ENCODE measurements around the gene RBL2.

Gene RBL2

GRCh38 chr16:53494636-53495035 lies 60.4 kb downstream of the RBL2 start:
- Histone ChIP-seq H3K79me2 (ENCODE audit: control insufficient read depth, insufficient read depth, low read length) (no peaks in the 10 kb centered on the region), H3K79me1 (ENCODE audit: low read length) (no peaks in the 10 kb centered on the region), H2BK5ac (ENCODE audit: low read length) (no peak overlapping the region), H2BK15ac (replicated peaks; ENCODE audit: low read depth) (no peak overlapping the region), H2AK5ac (ENCODE audit: low read length) (no peak overlapping the region), H4K8ac (ENCODE audit: low read depth, low read length) (no peak overlapping the region), H3K36me3 (ENCODE audit: control insufficient read depth, insufficient read depth, low read length) (no peaks in the 10 kb centered on the region), H3K4me2 (ENCODE audit: low read length) (no peak overlapping the region), H2BK120ac (ENCODE audit: low read depth, low read length) (no peak overlapping the region), H3K56ac (ENCODE audit: low read length) (no peak overlapping the region), H3K9ac (ENCODE audit: low read length) (no peak overlapping the region), H3K4me1 (ENCODE audit: control insufficient read depth, low read depth, low read length) (no peaks in the 10 kb centered on the region), H3K23ac (ENCODE audit: low read length) (no peak overlapping the region), H3K4me3 (ENCODE audit: low read length) (no peak overlapping the region), H3K18ac (ENCODE audit: low read length) (no peak overlapping the region), H4K5ac (ENCODE audit: low read length) (no peak overlapping the region), H3K4ac (ENCODE audit: low read depth, low read length) (no peak overlapping the region), H3K27me3 (ENCODE audit: insufficient read depth, low read length, poor library complexity) (no peaks in the 10 kb centered on the region), H3K27ac (ENCODE audit: low read depth, low read length) (no peak overlapping the region)
- no CpG with 5 or more reads among the region's 6 CpGs for WGBS (ENCODE audit: extremely low coverage, insufficient coverage, low lambda C conversion rate)
- DNase-seq, result no peak

DNA sequence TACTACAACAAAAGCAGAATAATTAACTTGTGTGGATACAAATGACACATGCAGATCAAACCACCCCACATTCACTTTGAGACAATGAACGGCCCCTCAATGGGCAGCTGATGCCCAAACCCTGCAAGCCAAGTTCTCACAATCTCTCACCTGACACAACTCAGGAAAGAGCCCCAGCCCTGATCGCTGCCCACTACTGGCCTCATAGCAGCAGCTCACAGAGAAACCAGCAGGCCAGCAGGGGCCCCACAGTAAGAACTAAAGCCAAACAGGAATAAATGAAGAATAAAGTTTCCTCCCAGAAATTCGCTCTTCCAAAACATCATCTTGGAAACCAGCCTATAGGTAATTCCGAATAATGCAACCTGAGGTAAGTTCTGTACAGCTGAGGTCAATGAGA lies 61.1 kb downstream of the RBL2 start:
- Histone ChIP-seq H3K79me2 (ENCODE audit: control insufficient read depth, insufficient read depth, low read length) (no peaks in the 10 kb centered on the region), H4K8ac (ENCODE audit: low read depth, low read length) (no peak overlapping the region), H3K4ac (ENCODE audit: low read depth, low read length) (no peak overlapping the region), H3K4me1 (ENCODE audit: control insufficient read depth, low read depth, low read length) (no peaks in the 10 kb centered on the region), H3K23ac (ENCODE audit: low read length) (no peak overlapping the region), H4K5ac (ENCODE audit: low read length) (no peak overlapping the region), H3K4me2 (ENCODE audit: low read length) (no peak overlapping the region), H2BK120ac (ENCODE audit: low read depth, low read length) (no peak overlapping the region), H2BK15ac (replicated peaks; ENCODE audit: low read depth) (no peak overlapping the region), H3K79me1 (ENCODE audit: low read length) (no peaks in the 10 kb centered on the region), H3K27me3 (ENCODE audit: insufficient read depth, low read length, poor library complexity) (no peaks in the 10 kb centered on the region), H2AK5ac (ENCODE audit: low read length) (no peak overlapping the region), H3K56ac (ENCODE audit: low read length) (no peak overlapping the region), H3K36me3 (ENCODE audit: control insufficient read depth, insufficient read depth, low read length) (no peaks in the 10 kb centered on the region), H3K18ac (ENCODE audit: low read length) (no peak overlapping the region), H3K4me3 (ENCODE audit: low read length) (no peak overlapping the region), H2BK5ac (ENCODE audit: low read length) (no peak overlapping the region), H3K27ac (ENCODE audit: low read depth, low read length) (no peak overlapping the region), H3K9ac (ENCODE audit: low read length) (no peak overlapping the region)
- WGBS (ENCODE audit: extremely low coverage, insufficient coverage, low lambda C conversion rate), result no CpG with 5 or more reads among the region's 4 CpGs
- peak; percentile 43 for DNase-seq

- no peak overlapping the region for H2BK120ac ChIP-seq (ENCODE audit: low read depth, low read length)
- H3K4me2 ChIP-seq (ENCODE audit: low read length), result no peak overlapping the region
- H3K79me1 ChIP-seq (ENCODE audit: low read length), result peaks cover 5% of the 10 kb centered on the region
- H4K8ac ChIP-seq (ENCODE audit: low read depth, low read length), result no peak overlapping the region
- no peak overlapping the region for H3K23ac ChIP-seq (ENCODE audit: low read length)
- peaks cover 4% of the 10 kb centered on the region for H3K79me2 ChIP-seq (ENCODE audit: control insufficient read depth, insufficient read depth, low read length)
- H3K36me3 ChIP-seq (ENCODE audit: control insufficient read depth, insufficient read depth, low read length), result no peaks in the 10 kb centered on the region
- no peak overlapping the region for H3K4ac ChIP-seq (ENCODE audit: low read depth, low read length)
- H3K4me1 ChIP-seq (ENCODE audit: control insufficient read depth, low read depth, low read length), result peaks cover 7% of the 10 kb centered on the region
- H3K4me3 ChIP-seq (ENCODE audit: low read length), result no peak overlapping the region
- WGBS (ENCODE audit: extremely low coverage, insufficient coverage, low lambda C conversion rate), result no CpG with 5 or more reads among the region's 4 CpGs
- H2BK5ac ChIP-seq (ENCODE audit: low read length), result no peak overlapping the region
- no peak overlapping the region for H3K27ac ChIP-seq (ENCODE audit: low read depth, low read length)
- no peak overlapping the region for H3K56ac ChIP-seq (ENCODE audit: low read length)
- H3K9ac ChIP-seq (ENCODE audit: low read length), result no peak overlapping the region
- H4K5ac ChIP-seq (ENCODE audit: low read length), result no peak overlapping the region
- no peak overlapping the region for H2BK15ac ChIP-seq (replicated peaks; ENCODE audit: low read depth)
- H2AK5ac ChIP-seq (ENCODE audit: low read length), result no peak overlapping the region
- DNase-seq, result no peak
- H3K18ac ChIP-seq (ENCODE audit: low read length), result no peak overlapping the region
- no peaks in the 10 kb centered on the region for H3K27me3 ChIP-seq (ENCODE audit: insufficient read depth, low read length, poor library complexity)
Observed at GRCh38 chr16:53498984-53499383, 64.7 kb downstream of the RBL2 start.

DNA sequence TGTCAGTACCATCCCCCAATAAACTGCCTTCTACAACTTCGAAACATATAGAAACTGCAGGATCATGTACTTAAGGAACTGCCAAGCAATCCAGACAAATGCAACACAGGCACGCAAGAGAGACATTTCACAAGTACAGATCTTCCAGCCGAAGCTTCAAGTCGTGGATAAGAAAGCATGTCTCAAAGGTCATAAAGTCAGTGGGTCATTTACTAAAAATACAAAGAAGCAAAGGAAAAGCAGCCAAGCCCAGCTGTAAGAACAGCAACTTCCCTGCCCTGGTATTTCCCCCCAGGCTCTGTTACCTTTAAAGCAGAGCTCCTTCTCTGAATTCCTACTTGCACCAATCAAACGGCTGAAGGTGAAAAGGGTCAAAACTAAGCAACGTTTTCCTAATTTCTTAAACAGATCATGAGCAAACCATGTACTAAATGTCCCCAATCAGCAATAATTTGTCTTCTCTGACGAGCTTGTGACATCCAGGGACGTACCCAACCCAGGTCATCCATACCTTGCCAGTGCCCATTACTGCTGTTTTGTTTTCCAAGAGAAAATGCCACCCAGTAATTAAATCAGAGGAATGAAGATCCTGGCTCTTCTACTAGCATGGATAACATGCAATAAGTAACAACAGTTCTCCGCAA lies 67.1 kb downstream of the RBL2 start:
- WGBS (ENCODE audit: extremely low coverage, insufficient coverage, low lambda C conversion rate), result no CpG with 5 or more reads among the region's 9 CpGs
- Histone ChIP-seq H3K9ac (ENCODE audit: low read length) (peak overlapping the region; percentile 29), H3K79me1 (ENCODE audit: low read length) (peaks cover 5% of the 10 kb centered on the region), H2BK15ac (replicated peaks; ENCODE audit: low read depth) (no peak overlapping the region), H3K18ac (ENCODE audit: low read length) (no peak overlapping the region), H2AK5ac (ENCODE audit: low read length) (no peak overlapping the region), H3K27me3 (ENCODE audit: insufficient read depth, low read length, poor library complexity) (no peaks in the 10 kb centered on the region), H3K4ac (ENCODE audit: low read depth, low read length) (no peak overlapping the region), H3K27ac (ENCODE audit: low read depth, low read length) (no peak overlapping the region), H3K23ac (ENCODE audit: low read length) (no peak overlapping the region), H4K8ac (ENCODE audit: low read depth, low read length) (no peak overlapping the region), H3K4me2 (ENCODE audit: low read length) (peak overlapping the region; percentile 21), H2BK120ac (ENCODE audit: low read depth, low read length) (no peak overlapping the region), H3K4me3 (ENCODE audit: low read length) (no peak overlapping the region), H3K56ac (ENCODE audit: low read length) (no peak overlapping the region), H4K5ac (ENCODE audit: low read length) (no peak overlapping the region), H3K4me1 (ENCODE audit: control insufficient read depth, low read depth, low read length) (peaks cover 14% of the 10 kb centered on the region), H2BK5ac (ENCODE audit: low read length) (no peak overlapping the region), H3K79me2 (ENCODE audit: control insufficient read depth, insufficient read depth, low read length) (peaks cover 4% of the 10 kb centered on the region), H3K36me3 (ENCODE audit: control insufficient read depth, insufficient read depth, low read length) (no peaks in the 10 kb centered on the region)
- DNase-seq, result peak; percentile 69

DNA sequence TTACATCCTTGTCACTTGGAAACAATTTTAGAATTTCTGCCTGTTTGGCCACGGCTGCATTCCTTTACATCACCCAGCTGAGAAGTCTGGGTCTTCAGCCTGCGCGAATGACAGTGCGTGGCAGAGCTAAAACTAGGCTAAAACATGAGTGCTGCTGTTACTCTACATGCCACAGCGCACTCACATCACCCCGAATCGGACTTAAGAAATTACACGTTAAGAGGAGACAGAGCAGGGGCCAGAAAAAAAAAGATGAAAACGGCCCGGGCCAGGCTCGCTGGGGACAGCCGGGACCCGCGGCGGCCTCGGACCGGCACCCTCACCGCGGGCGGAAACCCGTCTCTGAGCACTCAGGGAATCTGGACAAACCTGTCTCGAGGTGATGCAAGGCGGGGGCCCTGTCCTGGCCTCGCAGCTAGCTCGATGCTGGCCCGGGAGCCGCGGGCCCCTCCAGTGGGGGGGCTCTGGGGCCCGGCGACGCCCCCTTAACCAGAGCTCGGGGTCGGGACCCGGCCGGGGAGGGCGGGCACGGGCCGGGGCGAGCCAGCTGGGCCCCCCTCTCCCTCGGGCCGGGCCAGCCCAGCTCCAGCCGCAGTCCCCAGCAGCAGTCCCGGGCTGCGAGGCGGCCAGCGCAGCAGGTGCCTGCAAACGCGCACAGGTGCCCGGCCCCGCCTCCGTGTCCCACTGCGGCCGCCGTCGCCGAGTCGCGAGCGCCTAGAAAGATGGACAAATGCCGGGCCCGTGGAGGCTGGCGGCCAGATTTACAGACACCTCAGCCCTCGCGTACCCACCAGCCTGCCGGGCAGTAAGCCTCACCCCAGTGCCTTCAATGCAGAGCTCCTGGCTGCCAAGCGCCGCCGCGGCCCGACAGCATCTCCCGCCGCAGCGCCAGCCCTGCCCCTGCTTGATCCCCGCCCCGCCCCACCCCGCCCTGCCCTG lies 68.3 kb downstream of the RBL2 start, which contains the start of gene AKTIP:
Gene AKTIP, minus strand, starts transcription at position 879 of the 939 bp plus-strand sequence. CDS start 2,950 bp downstream, outside the sequence.
- peak within 1 kb of the TSS; percentile 88 for H3K4me2 ChIP-seq (ENCODE audit: low read length)
- H3K4me3 ChIP-seq (ENCODE audit: low read length), result peak within 1 kb of the TSS; percentile 62
- WGBS (ENCODE audit: extremely low coverage, insufficient coverage, low lambda C conversion rate), result no CpG with 5 or more reads among the region's 76 CpGs

More for the DNA sequence above, 68.3 kb downstream of the RBL2 start, which contains the start of gene AKTIP:
- Histone ChIP-seq H3K27ac (ENCODE audit: low read depth, low read length) (peak within 1 kb of the TSS; percentile 82), H2BK15ac (replicated peaks; ENCODE audit: low read depth) (no peak within 1 kb of the TSS), H4K5ac (ENCODE audit: low read length) (peak within 1 kb of the TSS; percentile 48), H2BK120ac (ENCODE audit: low read depth, low read length) (no peak within 1 kb of the TSS), H3K18ac (ENCODE audit: low read length) (peak within 1 kb of the TSS; percentile 15), H2AK5ac (ENCODE audit: low read length) (no peak within 1 kb of the TSS), H3K4ac (ENCODE audit: low read depth, low read length) (no peak within 1 kb of the TSS), H3K56ac (ENCODE audit: low read length) (peak within 1 kb of the TSS; percentile 96), H3K36me3 (ENCODE audit: control insufficient read depth, insufficient read depth, low read length) (no peaks in the 10 kb centered on the region), H2BK5ac (ENCODE audit: low read length) (peak within 1 kb of the TSS; percentile 79), H3K9ac (ENCODE audit: low read length) (peak within 1 kb of the TSS; percentile 91), H3K79me1 (ENCODE audit: low read length) (peaks cover 5% of the 10 kb centered on the region), H3K79me2 (ENCODE audit: control insufficient read depth, insufficient read depth, low read length) (peaks cover 4% of the 10 kb centered on the region), H3K4me1 (ENCODE audit: control insufficient read depth, low read depth, low read length) (peaks cover 14% of the 10 kb centered on the region), H4K8ac (ENCODE audit: low read depth, low read length) (no peak within 1 kb of the TSS), H3K23ac (ENCODE audit: low read length) (peak within 1 kb of the TSS; percentile 85), H3K27me3 (ENCODE audit: insufficient read depth, low read length, poor library complexity) (no peaks in the 10 kb centered on the region)
- peak; percentile 62 for DNase-seq

Data from mesendoderm (in vitro differentiated cells).